Amniotic stem cell (primary cell): ENCODE measurements around the gene WDFY3.
A peak's percentile ranks its signal among the peaks of the same experiment; 100 is the strongest.
"Not testable (repeated sequence)": the region's sequence is repeated elsewhere in the genome, so short reads cannot be mapped to it uniquely, and the experiment has no call there.

Experiments used
- DNase-seq: peaks from one replicate; lab custom pipeline; 2025; lab: John Stamatoyannopoulos, UW

WDFY3 gene

GRCh38 chr4:84708406-84709135 lies 257.9 kb downstream of the WDFY3 start:
- DNase-seq, result no peak

- DNase-seq, result no peak
Measured at GRCh38 chr4:84706286-84706685, 260.2 kb downstream of the WDFY3 start.

GRCh38 chr4:84699001-84699671 lies 267.4 kb downstream of the WDFY3 start:
- DNase-seq, result no peak

- no peak for DNase-seq
Measured at GRCh38 chr4:84697615-84698201, 268.8 kb downstream of the WDFY3 start.

- DNase-seq, result no peak
Measured at GRCh38 chr4:84697159-84697558, 269.3 kb downstream of the WDFY3 start.

GRCh38 chr4:84691800-84692199 lies 274.7 kb downstream of the WDFY3 start:
- DNase-seq, result no peak

- DNase-seq, result peak; percentile 88
Measured at GRCh38 chr4:84691170-84691691, 275.3 kb downstream of the WDFY3 start.

- no peak for DNase-seq
Measured at GRCh38 chr4:84690481-84690880, 276.0 kb downstream of the WDFY3 start.

GRCh38 chr4:84689197-84689596 lies 277.3 kb downstream of the WDFY3 start:
- DNase-seq, result no peak

- DNase-seq, result no peak
Measured at GRCh38 chr4:84688605-84689004, 277.9 kb downstream of the WDFY3 start.

- DNase-seq, result no peak
Measured at GRCh38 chr4:84685105-84685504, 281.4 kb downstream of the WDFY3 start.

GRCh38 chr4:84684361-84684760 lies 282.1 kb downstream of the WDFY3 start:
- no peak for DNase-seq

GRCh38 chr4:84683064-84683850 lies 283.2 kb downstream of the WDFY3 start:
- no peak for DNase-seq

- not testable (repeated sequence) for DNase-seq
Measured at GRCh38 chr4:84682661-84683060, 283.8 kb downstream of the WDFY3 start.

- peak; percentile 49 for DNase-seq
Measured at GRCh38 chr4:84681486-84682274, 284.8 kb downstream of the WDFY3 start.

- no peak for DNase-seq
Measured at GRCh38 chr4:84680956-84681355, 285.5 kb downstream of the WDFY3 start.

- no peak for DNase-seq
Measured at GRCh38 chr4:84678976-84679744, 287.3 kb downstream of the WDFY3 start.

GRCh38 chr4:84677995-84678394 lies 288.5 kb downstream of the WDFY3 start:
- no peak for DNase-seq

- no peak for DNase-seq
Measured at GRCh38 chr4:84677093-84677492, 289.4 kb downstream of the WDFY3 start.

GRCh38 chr4:84673475-84674240 lies 292.8 kb downstream of the WDFY3 start:
- peak; percentile 53 for DNase-seq
